ENCODE results near the gene APLP2. TPM values are rescaled to one million over a fixed set of nuclear protein-coding genes. Genes with fewer than 3 reads are reported as not detected.
A peak's percentile ranks its signal among the peaks of the same experiment; 100 is the strongest.
"Not testable (repeated sequence)": the region's sequence is repeated elsewhere in the genome, so short reads cannot be mapped to it uniquely, and the experiment has no call there.

APLP2 gene
- total RNA-seq, result 330 and 338 TPM in 2 replicates
- long read RNA-seq, transcript APLP2-201 (18 exons, 3,727 nt), result minor isoform, 5 of 931 reads
- long read RNA-seq, transcript APLP2-207 (2 exons, 1,590 nt), result minor isoform, 5 of 931 reads
- long read RNA-seq, transcript APLP2-210 (16 exons, 2,530 nt), result major isoform, 622 of 931 reads
- long read RNA-seq, transcript APLP2-203 (17 exons, 3,270 nt), result minor isoform, 80 of 931 reads
- long read RNA-seq, partial matches to known transcripts, result 160 of 931 reads
- long read RNA-seq, other reads (novel, unspliced or antisense), result 55 of 931 reads

GRCh38 chr11:130069659-130070108 is at the start of gene APLP2:
TSS of gene APLP2 (plus strand) at chr11:130069894. CDS start at chr11:130069978, 84 bp downstream.
- no peak for TF ChIP-seq CTCF (IDR thresholded peaks at IDR 0.05)
- Mint-ChIP-seq H3K36me3 (ENCODE audit: unreplicated experiment) (no peaks in the 10 kb centered on the region), H3K9me3 (ENCODE audit: unreplicated experiment) (no peaks in the 10 kb centered on the region), H3K27ac (ENCODE audit: unreplicated experiment) (peak within 1 kb of the TSS; percentile 91), H3K27me3 (ENCODE audit: unreplicated experiment) (no peaks in the 10 kb centered on the region), H3K4me1 (ENCODE audit: unreplicated experiment) (peaks cover 31% of the 10 kb centered on the region), H3K4me3 (ENCODE audit: unreplicated experiment) (peak within 1 kb of the TSS; percentile 84)
- DNase-seq (ENCODE audit: extremely low spot score, unreplicated experiment), result peak; percentile 99

- Mint-ChIP-seq H3K9me3 (ENCODE audit: unreplicated experiment) (peaks cover 3% of the 10 kb centered on the region), H3K27ac (ENCODE audit: unreplicated experiment) (no peak overlapping the region), H3K36me3 (ENCODE audit: unreplicated experiment) (no peaks in the 10 kb centered on the region), H3K4me3 (ENCODE audit: unreplicated experiment) (no peak overlapping the region), H3K4me1 (ENCODE audit: unreplicated experiment) (peaks cover 21% of the 10 kb centered on the region), H3K27me3 (ENCODE audit: unreplicated experiment) (no peaks in the 10 kb centered on the region)
- no peak for DNase-seq (ENCODE audit: extremely low spot score, unreplicated experiment)
- no peak for TF ChIP-seq CTCF (IDR thresholded peaks at IDR 0.05)
Measured at GRCh38 chr11:130020323-130020722, 49.4 kb upstream of the APLP2 start.

GRCh38 chr11:130021606-130022005 is 48.1 kb upstream of the APLP2 start:
- DNase-seq (ENCODE audit: extremely low spot score, unreplicated experiment); H3K36me3 Mint-ChIP-seq (ENCODE audit: unreplicated experiment); H3K9me3 Mint-ChIP-seq (ENCODE audit: unreplicated experiment): not testable (repeated sequence)

GRCh38 chr11:130022799-130023198 is 46.9 kb upstream of the APLP2 start:
- no peak overlapping the region for H3K4me3 Mint-ChIP-seq (ENCODE audit: unreplicated experiment)

More at GRCh38 chr11:130021606-130022005, 48.1 kb upstream of the APLP2 start:
- H3K27ac Mint-ChIP-seq (ENCODE audit: unreplicated experiment); H3K27me3 Mint-ChIP-seq (ENCODE audit: unreplicated experiment); H3K4me3 Mint-ChIP-seq (ENCODE audit: unreplicated experiment): not testable (repeated sequence)
- peaks cover 21% of the 10 kb centered on the region for H3K4me1 Mint-ChIP-seq (ENCODE audit: unreplicated experiment)

GRCh38 chr11:130023204-130023603 is 46.5 kb upstream of the APLP2 start:
- peak; percentile 48 for DNase-seq (ENCODE audit: extremely low spot score, unreplicated experiment)
- Mint-ChIP-seq H3K27me3 (ENCODE audit: unreplicated experiment) (no peaks in the 10 kb centered on the region), H3K9me3 (ENCODE audit: unreplicated experiment) (no peaks in the 10 kb centered on the region), H3K27ac (ENCODE audit: unreplicated experiment) (no peak overlapping the region), H3K4me3 (ENCODE audit: unreplicated experiment) (no peak overlapping the region), H3K4me1 (ENCODE audit: unreplicated experiment) (peaks cover 21% of the 10 kb centered on the region), H3K36me3 (ENCODE audit: unreplicated experiment) (no peaks in the 10 kb centered on the region)
- no peak for TF ChIP-seq CTCF (IDR thresholded peaks at IDR 0.05)

More at GRCh38 chr11:130022799-130023198, 46.9 kb upstream of the APLP2 start:
- Mint-ChIP-seq H3K27me3 (ENCODE audit: unreplicated experiment) (no peaks in the 10 kb centered on the region), H3K27ac (ENCODE audit: unreplicated experiment) (no peak overlapping the region), H3K4me1 (ENCODE audit: unreplicated experiment) (peaks cover 21% of the 10 kb centered on the region), H3K36me3 (ENCODE audit: unreplicated experiment) (no peaks in the 10 kb centered on the region), H3K9me3 (ENCODE audit: unreplicated experiment) (no peaks in the 10 kb centered on the region)
- no peak for TF ChIP-seq CTCF (IDR thresholded peaks at IDR 0.05)
- no peak for DNase-seq (ENCODE audit: extremely low spot score, unreplicated experiment)

All from osteocyte (in vitro differentiated cells).